Fibroblast of skin of left quadriceps (primary cell): ENCODE measurements around the gene TMEM30B.
"Not testable (repeated sequence)": the region's sequence is repeated elsewhere in the genome, so short reads cannot be mapped to it uniquely, and the experiment has no call there.

ENCODE experiments used
- DNase-seq, 2 experiments: peaks; one replicate each; pipeline ENCODE4 v3.0.0-alpha.2; 2013; ENCODE audit warnings: low read depth in 2 of 2

The TMEM30B gene

GRCh38 chr14:61266891-61267740 lies 14.0 kb downstream of the TMEM30B start:
- DNase-seq: no peak

- no peak for DNase-seq
Observed at GRCh38 chr14:61266436-61266835, 14.7 kb downstream of the TMEM30B start.

GRCh38 chr14:61264651-61265050 lies 16.5 kb downstream of the TMEM30B start:
- no peak for DNase-seq

DNA sequence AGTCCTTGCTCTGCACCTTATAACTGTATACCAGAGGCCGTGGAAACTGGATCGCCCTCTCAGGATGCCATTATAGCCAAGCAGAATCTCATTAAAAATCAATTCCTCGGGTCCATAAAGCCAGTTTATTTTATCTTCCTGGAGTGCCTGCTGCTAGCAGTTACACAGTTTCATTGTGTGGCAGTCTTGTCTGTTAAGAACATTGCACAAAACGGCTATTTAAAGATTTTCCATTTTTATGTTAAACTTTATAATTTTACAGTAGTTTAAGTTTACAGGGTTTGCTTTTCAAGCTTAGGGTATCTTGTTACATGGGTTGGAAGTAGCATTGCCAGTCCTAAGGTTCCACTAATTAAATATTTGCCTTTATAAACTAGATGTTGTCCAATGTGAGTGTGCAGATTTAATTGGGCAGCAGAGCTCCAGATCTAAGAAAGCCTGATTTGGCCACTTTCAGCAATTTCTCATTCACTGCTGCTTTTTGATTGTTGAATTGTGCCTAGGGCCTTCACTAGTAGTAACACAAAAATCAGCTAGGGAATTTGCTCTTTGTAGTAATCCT lies 17.0 kb downstream of the TMEM30B start:
- DNase-seq: no peak

DNA sequence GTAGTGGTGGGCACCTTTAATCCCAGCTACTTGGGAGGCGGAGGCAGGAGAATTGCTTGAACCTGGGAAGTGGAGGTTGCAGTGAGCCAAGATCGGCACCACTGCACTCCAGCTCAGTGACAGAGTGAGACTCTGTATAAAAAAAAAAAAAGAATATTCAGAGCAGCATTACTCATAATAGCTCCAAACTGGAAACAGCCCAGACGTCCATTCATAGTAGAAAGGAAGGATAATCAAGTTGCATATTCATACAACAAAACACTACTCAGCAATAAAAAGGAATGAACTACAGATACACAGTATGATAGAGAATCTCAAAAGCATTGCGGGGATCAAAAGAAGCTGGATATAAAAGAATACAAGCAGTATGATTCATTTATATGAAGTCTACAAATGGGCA lies 19.1 kb downstream of the TMEM30B start:
- no peak for DNase-seq

DNA sequence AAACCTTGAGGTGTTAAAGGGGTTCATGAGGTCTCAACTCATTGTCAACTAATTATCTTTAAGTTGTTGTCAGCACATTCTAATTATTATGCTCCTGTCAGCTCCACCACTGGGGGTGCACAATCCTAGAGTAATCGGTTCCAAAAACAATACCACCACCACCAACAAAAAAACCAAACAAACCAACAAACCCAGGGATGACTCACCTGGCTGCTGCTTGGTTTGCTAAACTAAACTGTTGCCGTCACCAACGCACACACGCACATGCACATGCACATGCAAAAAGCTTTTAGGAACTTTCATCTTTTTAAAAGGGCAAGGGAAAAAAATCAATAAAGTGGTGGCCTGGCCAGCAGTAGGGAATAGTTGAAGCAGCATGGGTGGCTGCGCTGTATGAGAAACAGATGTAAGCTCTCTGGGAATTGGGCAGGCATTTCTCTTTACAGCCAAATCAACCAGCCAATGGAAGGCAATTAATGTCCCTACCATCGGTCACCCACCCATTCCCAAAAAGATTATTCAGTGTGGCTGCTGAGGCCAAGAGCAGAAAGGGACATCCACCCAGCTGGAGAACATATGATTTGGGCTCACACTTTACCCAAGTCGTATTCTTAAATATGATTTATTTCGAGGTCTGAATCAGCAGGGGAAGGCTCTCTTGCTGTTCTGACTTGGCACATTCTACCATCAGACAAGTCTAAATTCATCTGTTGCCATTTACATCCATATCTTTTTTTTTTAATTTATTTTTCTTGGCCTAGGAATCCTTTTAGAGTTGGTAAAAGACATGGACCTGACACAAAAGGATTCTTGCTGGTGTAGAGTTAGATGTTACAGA lies 20.0 kb downstream of the TMEM30B start:
- DNase-seq: peak in 1 of 2 experiments; percentile 53

GRCh38 chr14:61258985-61259384 lies 22.2 kb downstream of the TMEM30B start:
- DNase-seq: no peak

DNA sequence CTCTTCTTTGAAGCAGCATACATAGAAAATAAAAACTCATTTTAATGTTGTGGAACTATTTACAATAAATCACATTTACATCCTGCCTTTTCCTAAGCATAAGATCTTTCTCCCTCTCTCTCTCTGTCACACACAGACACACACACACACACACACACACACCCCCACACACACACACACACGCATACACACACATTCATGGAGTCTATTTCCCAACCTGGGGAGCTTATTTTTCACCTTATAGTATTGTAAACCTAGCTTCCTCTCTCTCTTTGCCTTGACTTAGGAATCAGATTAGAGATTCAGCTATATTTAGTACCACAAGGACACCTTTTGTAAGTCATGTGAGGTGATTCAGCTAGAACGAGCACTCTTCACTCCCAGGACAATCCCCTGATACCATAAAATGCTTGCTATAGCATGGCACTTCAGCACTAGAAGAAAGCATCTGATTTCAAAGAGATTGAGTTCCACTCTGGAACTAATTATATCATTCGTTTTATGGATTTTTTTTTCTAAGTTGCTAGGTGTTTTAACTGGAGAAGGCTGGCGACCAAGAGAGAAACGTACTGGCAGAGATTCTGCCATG lies 23.6 kb downstream of the TMEM30B start:
- DNase-seq: no peak

DNA sequence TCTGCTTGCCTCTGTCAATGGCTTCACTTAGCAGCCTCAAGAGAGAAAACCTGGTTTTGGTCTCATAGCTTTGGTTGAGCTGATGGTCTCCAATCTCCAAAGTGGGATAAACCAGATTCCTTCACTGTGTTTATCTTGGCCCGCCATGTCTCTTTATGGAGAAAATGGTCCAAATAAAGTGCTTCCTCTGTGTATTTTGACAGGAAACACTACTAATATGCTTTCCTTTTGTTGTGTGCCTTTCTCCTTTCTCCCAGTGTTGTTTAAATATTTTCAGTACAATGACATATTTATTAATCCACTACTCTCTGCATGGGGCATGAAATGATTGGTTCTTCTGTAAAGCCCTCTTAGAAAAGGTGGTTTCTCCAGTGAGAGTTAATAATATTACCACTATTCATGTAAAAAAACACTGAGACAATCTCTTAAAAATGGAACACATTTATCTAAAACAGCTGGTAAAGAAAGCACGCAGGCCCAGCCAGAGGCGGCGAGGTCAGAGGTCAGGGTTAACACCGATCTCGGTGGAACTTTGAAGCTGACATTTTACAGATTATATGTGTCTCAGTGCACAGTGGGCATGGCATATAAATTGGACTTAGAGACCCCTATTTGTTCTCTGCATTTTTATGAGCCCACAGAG lies 24.2 kb downstream of the TMEM30B start:
- DNase-seq: no peak

GRCh38 chr14:61255968-61256367 lies 25.2 kb downstream of the TMEM30B start:
- DNase-seq: no peak

DNA sequence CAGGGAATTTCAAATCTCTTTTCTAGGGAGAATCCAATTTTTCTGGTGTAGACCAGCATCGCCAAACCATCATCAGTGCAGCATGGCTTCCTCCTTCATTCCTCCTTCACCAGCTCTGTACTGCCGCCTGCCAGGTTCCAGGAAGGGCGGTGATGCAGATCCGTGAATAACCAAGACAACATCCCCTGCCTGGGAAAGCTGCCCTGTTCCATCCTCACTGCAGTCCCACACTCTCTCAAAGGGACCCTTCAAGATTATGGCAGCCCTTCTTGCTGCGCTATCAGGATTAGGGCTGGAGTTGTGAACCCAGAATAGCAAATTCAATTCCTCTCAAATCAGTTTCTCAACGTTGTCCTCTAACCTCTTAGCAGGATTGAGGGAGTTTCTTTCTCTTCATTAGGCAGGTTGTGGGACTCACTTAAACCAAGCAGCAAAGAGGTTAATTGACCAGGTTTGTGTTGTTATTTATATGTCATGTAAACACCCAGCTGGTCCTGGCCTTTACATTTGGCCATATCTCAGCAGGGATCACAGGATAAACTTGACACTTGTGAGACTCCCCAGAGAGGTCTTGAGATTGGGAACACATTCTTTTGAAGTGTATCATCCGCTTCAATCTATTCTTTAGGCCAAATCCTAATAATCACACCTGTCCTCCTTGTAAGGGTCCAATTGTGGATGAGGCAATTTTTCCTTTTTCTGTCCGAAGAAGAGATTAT lies 26.2 kb downstream of the TMEM30B start:
- DNase-seq: no peak

DNA sequence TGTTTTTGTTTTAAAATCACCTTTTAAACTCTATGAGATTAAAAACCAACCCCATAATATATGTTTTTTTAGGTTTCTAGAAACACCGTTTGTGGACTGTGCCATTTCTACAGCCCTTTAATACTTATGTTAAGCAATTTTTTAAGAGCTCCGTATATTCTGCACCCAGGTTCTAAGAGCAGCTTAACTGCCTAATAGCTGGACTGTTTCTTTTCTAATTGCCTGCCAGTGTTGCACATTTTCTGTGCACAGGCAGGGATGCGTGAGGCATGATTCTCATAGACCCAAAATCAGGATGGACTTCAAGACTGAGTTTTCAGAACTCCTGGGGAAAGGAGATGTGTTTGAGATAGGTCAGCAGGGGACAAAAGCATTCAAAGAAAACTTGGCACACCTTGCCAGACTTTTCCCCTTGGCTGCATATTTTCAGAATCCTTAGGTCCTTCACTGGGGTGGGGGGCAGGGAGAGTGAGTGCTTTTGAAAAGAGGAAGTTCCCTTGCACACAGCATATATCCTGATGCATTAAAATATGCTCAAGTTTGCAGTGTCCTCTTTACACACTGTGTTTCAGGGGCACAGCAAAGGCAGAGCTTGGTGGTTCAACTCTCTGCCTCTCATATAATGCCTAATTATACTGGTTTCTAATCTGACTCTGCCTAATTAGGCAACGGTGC lies 27.9 kb downstream of the TMEM30B start:
- no peak for DNase-seq

- peak; percentile 97 to 98 for DNase-seq
Observed at GRCh38 chr14:61252369-61253063, 28.6 kb downstream of the TMEM30B start.

- DNase-seq: no peak
Observed at GRCh38 chr14:61250063-61250462, 31.1 kb downstream of the TMEM30B start.

DNA sequence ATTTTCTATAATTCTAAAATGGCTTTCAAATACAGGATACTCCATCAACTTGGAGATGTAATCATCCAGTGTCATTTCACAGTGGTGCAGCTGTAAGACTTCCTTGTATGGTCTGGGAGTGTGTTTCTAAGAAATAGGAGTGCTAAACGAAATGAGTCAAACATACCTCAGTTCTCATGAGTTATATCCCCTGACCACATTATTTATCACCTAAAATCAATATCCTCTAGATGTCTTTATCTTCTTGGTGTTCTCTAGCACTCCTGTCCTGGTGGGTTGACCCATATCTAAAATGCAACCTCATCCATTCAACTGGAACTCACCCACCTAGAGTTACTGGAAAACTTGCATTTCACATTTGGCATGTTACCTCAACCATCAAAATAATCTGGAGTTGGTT lies 33.2 kb downstream of the TMEM30B start:
- peak; percentile 82 to 84 for DNase-seq

DNA sequence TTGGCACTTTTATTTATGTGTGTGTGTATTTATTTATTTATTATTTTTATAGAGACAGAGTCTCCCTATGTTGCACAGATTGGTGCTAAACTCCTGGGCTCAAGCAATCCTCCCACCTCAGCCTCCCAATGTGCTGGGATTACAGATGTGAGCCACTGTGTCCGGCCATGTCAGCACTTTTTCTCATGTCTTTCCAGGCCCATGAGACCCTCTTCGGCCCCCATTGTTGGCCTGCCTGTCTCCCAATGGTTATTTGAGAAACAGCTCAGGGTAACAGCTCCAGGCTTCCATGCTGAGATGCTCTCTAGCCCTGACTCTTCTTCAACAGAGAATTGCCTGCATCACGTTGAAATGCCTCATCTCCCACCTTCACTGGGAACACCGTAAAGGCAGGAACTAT lies 34.4 kb downstream of the TMEM30B start:
- DNase-seq: no peak

DNA sequence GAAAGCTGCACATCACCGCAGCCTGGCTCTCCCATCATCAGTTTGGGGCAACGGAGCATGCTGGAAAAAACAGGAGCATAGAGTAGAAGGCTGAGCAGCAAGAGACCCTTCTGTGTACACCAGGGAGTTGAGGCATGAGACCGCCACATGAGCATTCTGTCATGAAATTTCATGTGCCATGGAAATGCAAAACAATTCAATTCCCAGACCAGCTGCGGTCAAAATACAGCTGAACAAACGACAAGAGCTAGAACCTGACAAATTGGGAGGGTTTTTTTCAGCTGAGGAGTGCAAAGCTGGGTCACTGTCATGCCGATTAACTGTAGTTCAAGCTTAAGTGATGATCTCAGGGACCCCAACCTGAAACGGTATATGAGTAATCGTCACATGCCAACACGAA lies 37.1 kb downstream of the TMEM30B start:
- DNase-seq: no peak

DNA sequence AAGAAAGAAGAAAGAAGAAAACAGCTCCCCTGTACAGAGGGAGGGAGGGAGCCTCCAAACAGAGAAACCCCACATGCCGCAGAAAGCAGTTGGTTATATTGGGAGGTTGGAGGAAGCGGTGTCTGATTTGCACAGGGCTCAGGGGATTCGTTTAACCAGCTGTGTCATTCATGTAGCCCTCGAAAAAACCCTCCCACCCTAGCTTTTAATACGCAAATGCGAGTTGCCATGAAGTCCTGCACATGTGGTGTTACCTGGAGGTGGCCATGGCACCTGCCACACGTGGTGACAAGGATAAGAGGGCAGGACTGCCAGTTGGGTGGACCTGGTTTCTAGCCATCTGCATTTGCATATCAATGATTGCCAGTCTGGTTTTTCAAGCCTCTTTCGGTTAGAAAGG lies 40.9 kb downstream of the TMEM30B start:
- no peak for DNase-seq

GRCh38 chr14:61239285-61239684 lies 41.9 kb downstream of the TMEM30B start:
- not testable (repeated sequence) for DNase-seq
